ENCODE results near the gene WSCD1.

The WSCD1 gene

DNA sequence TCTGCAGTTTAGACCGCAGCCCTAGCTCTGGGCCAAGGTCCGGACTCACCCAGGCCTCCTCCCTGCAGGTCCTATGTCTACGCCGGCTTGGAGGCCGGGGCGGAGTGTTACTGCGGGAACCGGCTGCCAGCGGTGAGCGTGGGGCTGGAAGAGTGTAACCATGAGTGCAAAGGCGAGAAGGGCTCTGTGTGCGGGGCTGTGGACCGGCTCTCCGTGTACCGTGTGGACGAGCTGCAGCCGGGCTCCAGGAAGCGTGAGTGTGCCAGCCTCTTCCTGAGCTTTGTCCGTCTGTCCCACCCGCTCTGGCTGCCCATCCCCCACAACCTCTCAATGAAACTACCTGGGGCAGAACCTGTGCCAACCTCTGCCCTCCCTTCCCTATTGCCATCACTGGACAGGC is 20.1 kb downstream of the WSCD1 start:
- peaks cover 3% of the 10 kb centered on the region for H3K9me3 Mint-ChIP-seq
- no peak overlapping the region for H3K27ac Mint-ChIP-seq
- H3K4me1 Mint-ChIP-seq: no peaks in the 10 kb centered on the region
- no peaks in the 10 kb centered on the region for H3K36me3 Mint-ChIP-seq
- no peak overlapping the region for H3K4me3 Mint-ChIP-seq
- no peak for ATAC-seq
- peaks cover 24% of the 10 kb centered on the region for H3K27me3 Mint-ChIP-seq

DNA sequence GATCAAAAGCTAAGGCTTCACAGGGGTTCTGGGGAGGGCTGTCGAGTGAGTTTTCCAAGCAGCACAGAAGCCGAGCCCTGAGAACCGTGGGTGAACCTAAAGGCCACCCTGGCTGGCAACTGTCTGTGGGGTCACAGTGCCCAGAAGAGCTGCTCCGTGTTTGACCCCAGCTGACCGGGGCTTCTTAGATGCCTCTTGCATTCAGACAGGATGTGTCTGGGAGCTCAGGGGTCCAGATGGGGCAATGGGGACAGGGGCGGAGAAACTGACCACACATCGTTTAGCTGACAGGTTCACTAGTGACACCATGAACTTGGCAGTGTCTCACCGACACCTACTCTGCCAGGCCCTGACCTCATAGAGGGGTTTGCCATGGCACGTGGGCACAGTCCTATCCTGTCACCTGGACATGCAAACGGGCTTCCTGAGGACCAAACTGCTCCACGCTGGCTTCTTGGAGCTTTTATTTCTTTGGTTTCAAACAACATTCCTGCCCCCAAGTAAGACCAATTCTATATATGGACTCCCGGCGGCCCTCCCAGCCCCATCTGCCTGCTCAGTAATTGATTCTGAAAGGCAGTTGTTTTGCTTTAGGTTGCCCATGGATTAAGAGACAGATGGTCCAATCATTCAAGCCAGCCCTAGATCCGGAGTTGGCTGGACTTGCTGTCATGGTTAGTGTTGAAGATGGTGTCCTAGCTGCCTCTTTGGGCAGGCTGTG is 22.2 kb downstream of the WSCD1 start:
- no peak overlapping the region for H3K4me3 Mint-ChIP-seq

DNA sequence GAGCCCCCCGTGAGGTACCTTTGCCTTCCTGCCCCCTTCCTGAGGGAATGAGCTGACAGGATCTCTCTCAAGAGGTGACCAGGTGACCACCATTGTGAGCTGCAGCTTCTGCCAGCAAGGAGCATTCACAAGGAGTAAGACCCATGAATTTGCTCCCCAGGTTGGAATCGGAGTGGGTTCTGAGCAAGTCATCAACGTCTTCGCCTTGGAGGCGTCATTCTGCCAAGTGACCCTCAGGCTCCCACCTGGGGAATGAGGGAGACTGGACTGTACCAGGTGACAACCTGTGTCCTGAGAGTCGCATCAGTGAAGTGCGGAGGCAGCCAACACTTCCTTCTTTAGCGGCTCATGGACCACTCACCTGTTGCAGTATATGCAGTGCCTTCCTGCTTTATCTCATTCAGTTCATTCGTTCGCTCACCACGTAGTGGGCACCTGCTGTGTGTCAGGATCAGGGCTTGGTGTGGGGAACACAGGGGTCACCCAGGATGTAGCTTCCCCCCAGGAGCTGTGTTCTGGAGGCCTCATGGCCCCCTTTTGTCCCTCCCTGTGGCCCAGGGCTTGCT is 22.8 kb downstream of the WSCD1 start:
- Mint-ChIP-seq H3K4me1 (no peaks in the 10 kb centered on the region), H3K27me3 (peaks cover 29% of the 10 kb centered on the region)

More for the DNA sequence above, 22.2 kb downstream of the WSCD1 start:
- Mint-ChIP-seq H3K9me3 (peaks cover 3% of the 10 kb centered on the region), H3K4me1 (no peaks in the 10 kb centered on the region), H3K27ac (no peak overlapping the region), H3K27me3 (peaks cover 29% of the 10 kb centered on the region), H3K36me3 (no peaks in the 10 kb centered on the region)
- no peak for ATAC-seq

DNA sequence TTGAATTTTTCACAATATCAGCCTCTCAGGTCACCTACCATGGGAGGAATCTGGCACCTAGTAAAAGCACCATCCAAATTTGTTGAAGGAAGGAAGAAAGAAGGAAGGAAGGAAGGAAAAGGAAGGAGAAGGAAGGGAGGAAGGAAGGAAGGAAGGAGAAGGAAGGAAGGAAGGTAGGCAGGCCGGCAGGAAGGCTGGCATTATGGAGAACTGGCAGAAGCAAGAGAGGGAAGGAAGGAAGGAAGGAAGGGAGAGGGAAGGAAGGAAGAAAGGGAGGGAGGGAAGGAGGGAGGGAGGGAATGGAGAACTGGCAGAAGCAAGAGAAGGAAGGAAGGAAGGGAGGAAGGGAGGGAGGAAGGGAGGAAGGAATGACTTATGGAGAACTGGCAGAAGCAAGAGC is 24.3 kb downstream of the WSCD1 start:
- Mint-ChIP-seq H3K9me3 (peaks cover 3% of the 10 kb centered on the region), H3K27me3 (peaks cover 29% of the 10 kb centered on the region)
- no peak for ATAC-seq

More for the DNA sequence above, 22.8 kb downstream of the WSCD1 start:
- Mint-ChIP-seq H3K36me3 (no peaks in the 10 kb centered on the region), H3K27ac (no peak overlapping the region), H3K9me3 (peaks cover 3% of the 10 kb centered on the region), H3K4me3 (no peak overlapping the region)
- no peak for ATAC-seq

DNA sequence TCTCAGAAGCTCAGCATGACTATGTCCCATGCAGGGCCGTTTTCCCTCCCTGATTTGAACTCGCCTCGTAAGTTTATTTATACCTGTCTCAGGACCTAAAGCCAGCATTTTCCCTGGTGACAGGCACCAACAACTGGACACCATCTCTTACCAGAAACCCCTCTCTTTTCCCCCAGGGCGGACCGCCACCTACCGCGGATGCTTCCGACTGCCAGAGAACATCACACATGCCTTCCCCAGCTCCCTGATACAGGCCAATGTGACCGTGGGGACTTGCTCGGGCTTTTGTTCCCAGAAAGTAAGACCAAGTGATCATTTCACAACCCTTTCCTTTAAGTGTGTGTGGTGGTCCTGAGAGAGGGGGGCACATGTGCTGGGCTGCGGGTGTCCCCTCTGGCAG is 24.7 kb downstream of the WSCD1 start:
- H3K27ac Mint-ChIP-seq: no peak overlapping the region
- H3K9me3 Mint-ChIP-seq: peaks cover 3% of the 10 kb centered on the region
- no peak for ATAC-seq
- H3K27me3 Mint-ChIP-seq: peaks cover 29% of the 10 kb centered on the region
- H3K4me3 Mint-ChIP-seq: no peak overlapping the region
- H3K36me3 Mint-ChIP-seq: no peaks in the 10 kb centered on the region
- H3K4me1 Mint-ChIP-seq: no peaks in the 10 kb centered on the region

More for the DNA sequence above, 24.3 kb downstream of the WSCD1 start:
- Mint-ChIP-seq H3K36me3 (no peaks in the 10 kb centered on the region), H3K4me3 (no peak overlapping the region), H3K27ac (no peak overlapping the region), H3K4me1 (no peaks in the 10 kb centered on the region)

DNA sequence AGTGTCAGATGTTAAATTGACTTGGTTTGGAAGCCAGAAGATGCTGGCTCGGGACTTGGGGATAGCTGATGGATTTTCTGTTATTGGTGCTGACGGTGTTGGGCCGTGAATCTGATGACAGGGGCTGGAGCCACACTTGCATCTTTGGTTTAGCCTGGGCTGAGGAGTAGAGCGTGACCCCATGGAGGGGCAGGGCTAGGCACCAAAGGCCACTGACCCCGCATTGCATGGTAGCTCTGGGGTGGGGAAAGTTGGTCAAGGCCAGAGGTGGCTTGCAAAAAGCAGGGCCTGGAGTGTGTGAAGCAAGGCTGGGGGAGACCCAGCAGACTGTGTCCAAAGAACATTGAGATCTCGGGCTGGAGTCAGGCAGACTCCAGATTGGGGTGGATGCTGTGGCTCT is 25.3 kb downstream of the WSCD1 start:
- ATAC-seq: no peak
- H3K27me3 Mint-ChIP-seq: peaks cover 29% of the 10 kb centered on the region
- H3K36me3 Mint-ChIP-seq: no peaks in the 10 kb centered on the region
- H3K9me3 Mint-ChIP-seq: peaks cover 3% of the 10 kb centered on the region
- no peaks in the 10 kb centered on the region for H3K4me1 Mint-ChIP-seq
- no peak overlapping the region for H3K27ac Mint-ChIP-seq
- H3K4me3 Mint-ChIP-seq: no peak overlapping the region

DNA sequence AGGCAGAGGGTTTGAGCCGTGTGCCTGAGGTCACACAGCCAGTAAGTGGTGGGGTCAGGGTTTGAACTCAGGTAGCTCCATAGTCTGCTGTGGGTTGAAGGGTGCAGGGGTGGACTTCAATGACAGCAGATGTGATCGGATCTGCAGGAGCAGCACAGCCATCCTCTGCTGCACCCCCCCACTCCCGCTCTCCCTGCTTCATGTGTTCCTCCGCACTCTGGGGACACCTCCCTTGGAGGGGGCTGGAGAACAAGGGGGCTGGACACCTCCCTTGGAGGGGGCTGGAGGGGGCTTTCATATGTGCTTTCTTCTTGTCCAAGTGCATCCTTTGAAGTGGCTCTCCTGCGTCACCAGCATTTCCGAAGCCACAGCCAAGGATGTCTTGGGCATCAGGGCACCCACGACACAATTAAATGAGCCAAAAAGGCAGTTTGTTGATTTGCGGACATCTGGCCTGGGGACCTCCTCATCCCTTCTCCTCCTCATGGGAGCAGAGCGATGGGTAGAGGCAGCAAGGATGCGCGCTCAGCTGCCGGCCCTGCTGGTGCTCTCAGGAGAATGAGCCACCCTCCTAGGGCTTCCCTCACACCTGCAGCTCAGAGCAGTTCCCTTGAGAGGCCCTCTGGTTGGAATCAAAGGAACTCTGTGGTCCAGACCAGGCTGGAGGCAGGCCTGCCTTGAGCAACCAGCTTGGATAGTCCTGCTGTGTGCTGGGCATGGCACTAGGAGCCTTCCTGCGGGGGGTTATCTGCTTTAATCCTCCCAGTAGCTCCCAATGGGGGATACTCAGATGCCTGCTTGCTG is 26.2 kb downstream of the WSCD1 start:
- Mint-ChIP-seq H3K4me1 (no peaks in the 10 kb centered on the region), H3K9me3 (peaks cover 3% of the 10 kb centered on the region), H3K27ac (no peak overlapping the region), H3K36me3 (no peaks in the 10 kb centered on the region), H3K27me3 (peaks cover 29% of the 10 kb centered on the region), H3K4me3 (no peak overlapping the region)
- no peak for ATAC-seq

DNA sequence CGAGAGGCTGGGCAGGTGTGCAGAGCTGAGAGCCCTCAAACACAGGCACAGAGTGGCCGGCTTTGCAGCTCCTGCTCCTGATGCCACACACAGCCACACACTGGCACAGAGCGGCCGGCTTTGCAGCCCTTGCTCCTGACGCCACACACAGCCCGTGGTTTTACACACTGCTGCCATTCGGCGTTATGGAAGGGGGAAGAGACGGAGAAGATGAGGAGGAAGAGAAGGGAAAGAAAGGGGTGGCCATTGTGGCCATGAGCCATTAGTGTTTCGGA is 26.8 kb downstream of the WSCD1 start:
- H3K9me3 Mint-ChIP-seq: peaks cover 3% of the 10 kb centered on the region
- ATAC-seq: no peak
- peaks cover 29% of the 10 kb centered on the region for H3K27me3 Mint-ChIP-seq
- H3K27ac Mint-ChIP-seq: no peak overlapping the region
- no peak overlapping the region for H3K4me3 Mint-ChIP-seq
- no peaks in the 10 kb centered on the region for H3K36me3 Mint-ChIP-seq
- H3K4me1 Mint-ChIP-seq: no peaks in the 10 kb centered on the region

DNA sequence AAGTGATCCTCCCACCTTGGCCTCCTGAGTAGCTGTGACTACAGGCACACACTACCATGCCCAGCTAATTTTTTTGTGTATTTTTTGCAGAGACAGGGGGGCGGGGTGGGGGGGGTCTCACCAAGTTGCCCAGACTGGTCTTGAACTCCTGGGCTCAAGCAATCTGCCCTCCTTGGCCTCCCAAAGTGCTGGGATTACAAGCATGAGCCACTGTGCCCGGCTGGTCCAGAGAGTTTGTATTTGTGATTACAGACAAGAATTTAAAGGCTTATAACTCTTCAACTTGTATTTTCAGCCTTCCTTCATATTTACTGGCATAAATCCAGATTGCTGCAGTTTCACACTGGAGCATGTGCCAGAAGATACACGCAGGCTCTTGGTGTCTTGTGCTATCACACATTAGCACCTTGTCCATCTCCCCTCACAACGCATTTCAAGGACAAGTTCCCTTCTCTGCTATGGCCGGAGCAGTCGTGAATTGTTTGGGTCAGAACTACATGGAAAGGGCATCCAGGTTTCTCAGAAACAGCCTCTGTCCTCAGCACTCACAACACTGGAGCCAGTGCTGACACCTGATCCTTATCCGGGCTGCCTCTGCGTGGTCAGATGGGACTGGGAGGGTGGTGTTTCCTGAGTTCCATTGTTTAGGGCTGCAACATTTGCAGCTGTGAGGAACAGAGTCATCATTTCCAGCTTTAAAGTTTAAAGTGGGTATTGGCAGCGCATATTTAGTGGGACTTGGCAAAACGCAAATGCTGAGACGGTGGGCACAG is 28.1 kb downstream of the WSCD1 start:
- H3K27ac Mint-ChIP-seq: no peak overlapping the region

DNA sequence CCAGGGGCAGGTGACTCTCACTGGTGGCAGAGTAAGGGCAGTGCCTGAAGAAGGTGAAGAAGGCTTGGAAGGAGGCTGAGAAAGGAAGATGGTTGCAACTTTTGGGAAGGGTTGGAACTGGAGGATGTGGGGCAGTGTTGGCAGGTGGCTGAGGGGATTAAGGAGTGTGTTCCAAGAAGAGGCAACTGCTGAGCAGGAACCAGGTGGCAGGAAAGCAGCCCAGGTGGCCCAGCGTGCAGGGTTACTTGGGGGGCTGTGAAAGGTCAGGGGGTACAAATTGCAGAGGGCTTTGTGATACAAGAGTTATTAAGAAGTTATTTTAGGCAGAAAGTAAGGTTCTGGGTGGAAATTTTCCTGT is 28.6 kb downstream of the WSCD1 start:
- peaks cover 3% of the 10 kb centered on the region for H3K9me3 Mint-ChIP-seq
- H3K4me1 Mint-ChIP-seq: no peaks in the 10 kb centered on the region
- H3K27ac Mint-ChIP-seq: no peak overlapping the region
- no peak overlapping the region for H3K4me3 Mint-ChIP-seq
- no peak for ATAC-seq
- no peaks in the 10 kb centered on the region for H3K36me3 Mint-ChIP-seq
- H3K27me3 Mint-ChIP-seq: peaks cover 19% of the 10 kb centered on the region

More for the DNA sequence above, 28.1 kb downstream of the WSCD1 start:
- Mint-ChIP-seq H3K4me3 (no peak overlapping the region), H3K4me1 (no peaks in the 10 kb centered on the region), H3K27me3 (peaks cover 25% of the 10 kb centered on the region), H3K9me3 (peaks cover 3% of the 10 kb centered on the region), H3K36me3 (no peaks in the 10 kb centered on the region)
- ATAC-seq: no peak

DNA sequence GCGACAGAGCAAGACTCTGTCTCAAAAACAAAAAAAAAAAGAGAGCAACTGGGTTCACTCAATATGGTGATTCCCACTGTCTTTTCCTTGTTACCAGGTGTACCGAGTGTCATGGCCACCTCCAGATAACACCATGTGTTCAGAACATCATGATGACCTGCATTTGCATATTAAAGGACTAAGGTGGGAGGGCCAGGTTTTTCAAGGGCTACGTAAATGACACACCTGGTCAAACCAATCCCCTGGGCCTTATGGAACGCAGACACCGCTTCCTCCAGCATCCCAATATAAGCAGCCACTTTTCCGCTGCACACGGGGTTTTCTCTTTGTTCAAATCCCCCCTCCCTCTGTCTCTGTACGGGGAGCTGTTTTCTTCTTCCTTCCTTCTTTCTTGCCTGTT is 29.3 kb downstream of the WSCD1 start:
- no peaks in the 10 kb centered on the region for H3K4me1 Mint-ChIP-seq
- no peak overlapping the region for H3K27ac Mint-ChIP-seq
- peaks cover under 1% of the 10 kb centered on the region for H3K9me3 Mint-ChIP-seq
- peaks cover 12% of the 10 kb centered on the region for H3K27me3 Mint-ChIP-seq
- H3K36me3 Mint-ChIP-seq: no peaks in the 10 kb centered on the region
- no peak for ATAC-seq
- H3K4me3 Mint-ChIP-seq: no peak overlapping the region

DNA sequence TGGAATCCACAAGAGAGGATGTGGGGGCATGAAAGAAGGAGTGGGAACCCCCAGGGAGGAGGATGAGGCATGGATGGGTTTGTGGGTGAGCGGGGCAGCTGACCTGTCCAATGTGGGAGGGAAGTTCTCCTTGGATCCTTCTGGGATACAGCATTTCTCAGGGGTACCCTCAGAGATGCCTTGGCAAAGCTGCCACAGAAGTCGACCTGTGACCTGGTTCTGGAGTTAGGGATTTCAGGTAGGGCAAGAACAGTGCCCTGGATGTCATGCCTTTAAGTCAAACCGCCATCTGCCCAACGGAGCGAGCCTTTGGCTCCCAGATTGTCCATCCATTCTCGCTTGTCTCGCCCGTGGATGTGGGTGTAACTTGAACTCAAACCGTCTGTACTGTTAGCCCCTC is 30.0 kb downstream of the WSCD1 start:
- H3K4me3 Mint-ChIP-seq: no peak overlapping the region
- no peaks in the 10 kb centered on the region for H3K9me3 Mint-ChIP-seq
- ATAC-seq: no peak
- no peak overlapping the region for H3K27ac Mint-ChIP-seq
- H3K36me3 Mint-ChIP-seq: no peaks in the 10 kb centered on the region
- H3K27me3 Mint-ChIP-seq: peaks cover 9% of the 10 kb centered on the region
- no peaks in the 10 kb centered on the region for H3K4me1 Mint-ChIP-seq

DNA sequence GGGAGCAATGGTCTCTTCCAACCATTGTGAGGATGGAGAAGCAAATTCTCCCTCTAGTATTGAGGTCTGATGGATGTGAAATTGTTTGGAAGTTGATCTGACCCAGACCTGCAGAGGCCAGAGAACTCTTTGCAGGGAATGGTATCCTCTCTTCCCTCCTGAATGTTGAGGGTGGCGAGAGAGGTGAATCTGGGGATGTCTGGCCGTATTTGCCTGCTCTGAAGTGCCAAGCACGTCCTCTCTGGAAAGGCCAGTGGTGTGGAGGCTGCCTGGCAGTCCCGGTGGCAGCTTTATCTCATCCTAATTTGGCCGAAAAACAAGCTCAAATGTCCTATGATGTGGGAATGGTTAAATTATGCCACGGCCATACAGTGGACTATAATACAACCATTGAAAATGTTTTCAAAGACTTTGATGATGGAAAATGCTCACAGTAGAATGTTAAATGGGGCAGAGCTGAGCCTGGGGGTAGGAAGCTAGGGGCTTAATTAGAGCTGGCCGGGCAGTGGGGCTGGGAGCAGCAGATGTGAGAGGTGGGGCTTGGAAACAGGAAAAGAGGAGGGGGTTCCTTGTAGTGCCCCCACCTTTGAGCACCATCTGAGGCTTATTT is 30.8 kb downstream of the WSCD1 start:
- H3K4me3 Mint-ChIP-seq: no peak overlapping the region
- peaks cover 12% of the 10 kb centered on the region for H3K27me3 Mint-ChIP-seq
- H3K9me3 Mint-ChIP-seq: no peaks in the 10 kb centered on the region
- H3K27ac Mint-ChIP-seq: no peak overlapping the region
- no peaks in the 10 kb centered on the region for H3K4me1 Mint-ChIP-seq
- no peaks in the 10 kb centered on the region for H3K36me3 Mint-ChIP-seq
- ATAC-seq: no peak

DNA sequence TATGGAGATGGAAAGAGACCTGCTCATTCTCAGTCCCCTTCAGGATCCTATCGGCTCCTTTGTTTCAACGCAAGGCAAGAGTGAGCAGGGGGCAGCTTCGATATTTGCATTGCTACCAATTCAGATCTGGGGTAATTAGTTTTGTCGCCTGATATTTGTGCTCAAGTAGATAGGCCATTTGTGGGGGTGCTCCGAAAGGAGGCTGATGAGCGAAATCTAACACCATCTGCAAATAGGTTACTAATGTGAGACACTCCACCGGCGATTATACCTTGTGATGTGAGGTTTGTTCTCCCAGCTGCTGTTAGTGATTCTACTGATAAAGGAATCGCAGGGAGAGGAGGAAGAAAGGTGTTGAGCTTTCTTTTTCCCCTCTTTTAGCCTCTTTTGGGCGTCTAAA is 31.5 kb downstream of the WSCD1 start:
- Mint-ChIP-seq H3K4me3 (no peak overlapping the region), H3K36me3 (no peaks in the 10 kb centered on the region), H3K9me3 (peaks cover 4% of the 10 kb centered on the region), H3K27me3 (peaks cover 12% of the 10 kb centered on the region), H3K4me1 (no peaks in the 10 kb centered on the region), H3K27ac (no peak overlapping the region)
- ATAC-seq: no peak

DNA sequence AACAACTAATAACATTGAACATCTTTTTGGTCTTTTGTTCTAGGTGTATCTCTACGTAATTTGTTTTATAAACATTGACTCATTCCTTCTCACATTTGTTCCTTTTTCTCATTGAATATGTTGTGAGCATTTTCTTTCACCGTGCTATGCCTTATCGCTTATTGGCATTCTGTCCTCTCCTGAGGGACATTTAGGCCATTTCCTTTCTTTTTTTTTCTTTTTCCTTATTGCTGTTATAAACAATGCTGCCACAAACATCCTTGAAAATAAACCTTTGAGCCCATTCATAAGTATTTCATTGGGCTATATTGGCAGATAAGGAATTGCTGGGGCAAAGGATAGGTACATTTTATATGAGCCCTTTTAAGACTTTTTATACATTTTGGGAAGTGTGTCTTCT is 32.4 kb downstream of the WSCD1 start:
- H3K27me3 Mint-ChIP-seq: peaks cover 12% of the 10 kb centered on the region
- ATAC-seq: no peak
- H3K4me1 Mint-ChIP-seq: no peaks in the 10 kb centered on the region
- no peak overlapping the region for H3K27ac Mint-ChIP-seq
- H3K4me3 Mint-ChIP-seq: no peak overlapping the region
- H3K36me3 Mint-ChIP-seq: no peaks in the 10 kb centered on the region
- peaks cover 4% of the 10 kb centered on the region for H3K9me3 Mint-ChIP-seq
